ENCODE data around the gene PPP6R3. TPM values are rescaled to one million over a fixed set of nuclear protein-coding genes. Genes with fewer than 3 reads are reported as not detected.
"Not testable (repeated sequence)": the region's sequence is repeated elsewhere in the genome, so short reads cannot be mapped to it uniquely, and the experiment has no call there.

The PPP6R3 gene
- total RNA-seq, 2 donors from 2014 or later = 118 to 146 TPM

DNA sequence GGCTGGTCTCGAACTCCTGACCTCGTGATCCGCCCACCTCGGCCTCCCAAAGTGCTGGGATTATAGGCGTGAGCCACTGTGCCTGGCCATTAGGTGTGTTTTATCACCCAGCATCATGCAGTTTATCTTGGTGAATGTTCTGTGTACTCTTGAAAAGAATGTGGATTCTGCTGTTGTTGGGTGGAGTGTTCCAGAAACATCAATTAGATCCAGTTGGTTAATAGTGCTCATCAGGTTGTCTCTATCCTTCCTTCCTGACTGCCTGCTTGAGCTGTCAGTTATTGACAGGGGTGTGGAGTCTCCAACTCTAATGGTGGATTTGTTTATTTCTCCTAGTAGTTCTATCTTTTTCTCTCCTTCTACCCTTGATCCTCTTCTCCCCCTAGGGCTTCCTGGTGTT is 30.2 kb upstream of the PPP6R3 start:
- TF ChIP-seq, protein P1, sequence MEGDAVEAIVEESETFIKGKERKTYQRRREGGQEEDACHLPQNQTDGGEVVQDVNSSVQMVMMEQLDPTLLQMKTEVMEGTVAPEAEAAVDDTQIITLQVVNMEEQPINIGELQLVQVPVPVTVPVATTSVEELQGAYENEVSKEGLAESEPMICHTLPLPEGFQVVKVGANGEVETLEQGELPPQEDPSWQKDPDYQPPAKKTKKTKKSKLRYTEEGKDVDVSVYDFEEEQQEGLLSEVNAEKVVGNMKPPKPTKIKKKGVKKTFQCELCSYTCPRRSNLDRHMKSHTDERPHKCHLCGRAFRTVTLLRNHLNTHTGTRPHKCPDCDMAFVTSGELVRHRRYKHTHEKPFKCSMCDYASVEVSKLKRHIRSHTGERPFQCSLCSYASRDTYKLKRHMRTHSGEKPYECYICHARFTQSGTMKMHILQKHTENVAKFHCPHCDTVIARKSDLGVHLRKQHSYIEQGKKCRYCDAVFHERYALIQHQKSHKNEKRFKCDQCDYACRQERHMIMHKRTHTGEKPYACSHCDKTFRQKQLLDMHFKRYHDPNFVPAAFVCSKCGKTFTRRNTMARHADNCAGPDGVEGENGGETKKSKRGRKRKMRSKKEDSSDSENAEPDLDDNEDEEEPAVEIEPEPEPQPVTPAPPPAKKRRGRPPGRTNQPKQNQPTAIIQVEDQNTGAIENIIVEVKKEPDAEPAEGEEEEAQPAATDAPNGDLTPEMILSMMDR (IDR thresholded peaks at IDR 0.05) = no peak
- TF ChIP-seq POLR2A (IDR thresholded peaks at IDR 0.05) (no peak), POLR2AphosphoS5 (IDR thresholded peaks at IDR 0.05) (no peak)
- intact Hi-C loops (cut with DNase I) = no loop called here
- Histone ChIP-seq H3K9me3 (no peaks in the 10 kb centered on the region), H3K36me3 (no peaks in the 10 kb centered on the region), H3K27me3 (replicated peaks; ENCODE audit: insufficient read depth) (no peaks in the 10 kb centered on the region), H3K4me3 (no peak overlapping the region), H3K27ac (no peak overlapping the region), H3K4me1 (replicated peaks) (no peaks in the 10 kb centered on the region)
- no peak for DNase-seq (ENCODE audit: low spot score)
- 92% methylated on average over 5 of the region's 5 CpGs for WGBS

DNA sequence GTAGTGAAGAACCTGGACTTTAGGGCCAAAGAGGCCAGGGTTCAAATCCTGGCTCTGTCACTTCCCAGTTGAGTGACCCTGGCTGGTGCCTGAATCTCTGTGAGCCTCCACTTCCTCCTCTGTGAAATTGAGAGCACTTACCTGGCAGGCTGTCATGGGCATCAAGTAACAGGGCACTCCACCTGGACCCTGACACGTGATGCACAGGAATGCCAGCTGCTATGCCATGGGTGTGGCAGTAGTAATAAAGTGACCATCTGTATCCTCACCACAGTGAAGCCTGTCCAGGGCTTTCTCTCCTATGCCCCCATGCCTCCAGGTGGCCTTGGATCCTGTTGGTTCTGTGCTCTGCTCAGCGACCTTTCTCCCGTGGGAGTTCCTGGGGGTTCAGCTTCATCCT is 29.8 kb upstream of the PPP6R3 start:
- no peak overlapping the region for H3K27ac ChIP-seq
- TF ChIP-seq, protein P1 (IDR thresholded peaks at IDR 0.05) = no peak
- TF ChIP-seq POLR2AphosphoS5 (IDR thresholded peaks at IDR 0.05) = no peak
- TF ChIP-seq POLR2A (IDR thresholded peaks at IDR 0.05) = no peak
- H3K27me3 ChIP-seq (replicated peaks; ENCODE audit: insufficient read depth) = no peaks in the 10 kb centered on the region
- H3K4me1 ChIP-seq (replicated peaks) = no peaks in the 10 kb centered on the region
- H3K36me3 ChIP-seq = no peaks in the 10 kb centered on the region
- WGBS = 76% methylated on average over 3 of the region's 3 CpGs
- no peak overlapping the region for H3K4me3 ChIP-seq
- H3K9me3 ChIP-seq = no peaks in the 10 kb centered on the region
- intact Hi-C loops (cut with DNase I) = no loop called here
- DNase-seq (ENCODE audit: low spot score) = no peak

DNA sequence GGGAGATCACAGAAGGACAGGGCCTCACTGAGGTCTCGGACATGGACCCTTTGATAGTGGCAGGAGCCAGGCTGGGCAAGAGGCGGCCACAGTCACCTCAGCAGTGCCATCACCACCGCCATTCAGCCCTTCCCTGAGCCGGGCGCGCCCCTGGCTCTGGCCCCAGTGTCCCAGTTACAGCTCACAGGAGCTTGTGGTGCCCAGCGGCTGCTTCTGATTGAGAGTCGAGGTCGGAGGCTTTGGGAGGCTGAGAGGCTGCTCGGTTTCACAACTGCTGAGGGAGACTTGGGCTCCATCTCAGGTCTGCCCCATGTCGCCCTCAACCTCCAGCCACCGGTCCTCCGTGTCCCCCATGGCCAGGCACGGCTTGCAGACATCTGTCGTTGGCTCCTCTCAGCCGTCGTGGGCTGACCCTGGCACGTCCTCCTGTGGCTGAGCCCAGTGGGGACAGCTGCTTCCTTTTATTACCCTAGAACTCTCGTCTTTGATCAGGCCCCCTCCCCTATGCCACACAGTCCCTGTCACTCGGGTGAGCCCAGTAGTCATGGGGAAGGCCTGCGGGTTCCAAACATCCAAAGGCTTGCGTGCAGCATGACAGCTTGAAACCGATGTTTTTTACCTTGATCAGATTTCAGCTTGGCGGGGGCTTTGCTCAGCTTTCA is 28.4 kb upstream of the PPP6R3 start:
- Histone ChIP-seq H3K4me3 (no peak overlapping the region), H3K9me3 (no peaks in the 10 kb centered on the region), H3K27ac (no peak overlapping the region), H3K27me3 (replicated peaks; ENCODE audit: insufficient read depth) (no peaks in the 10 kb centered on the region), H3K4me1 (replicated peaks) (no peaks in the 10 kb centered on the region), H3K36me3 (no peaks in the 10 kb centered on the region)
- intact Hi-C loops (cut with DNase I) = no loop called here
- DNase-seq (ENCODE audit: low spot score) = no peak
- WGBS = 90% methylated on average over 24 of the region's 24 CpGs
- TF ChIP-seq, protein P1 (IDR thresholded peaks at IDR 0.05) = no peak
- TF ChIP-seq POLR2AphosphoS5 (IDR thresholded peaks at IDR 0.05) (no peak), POLR2A (IDR thresholded peaks at IDR 0.05) (no peak)

DNA sequence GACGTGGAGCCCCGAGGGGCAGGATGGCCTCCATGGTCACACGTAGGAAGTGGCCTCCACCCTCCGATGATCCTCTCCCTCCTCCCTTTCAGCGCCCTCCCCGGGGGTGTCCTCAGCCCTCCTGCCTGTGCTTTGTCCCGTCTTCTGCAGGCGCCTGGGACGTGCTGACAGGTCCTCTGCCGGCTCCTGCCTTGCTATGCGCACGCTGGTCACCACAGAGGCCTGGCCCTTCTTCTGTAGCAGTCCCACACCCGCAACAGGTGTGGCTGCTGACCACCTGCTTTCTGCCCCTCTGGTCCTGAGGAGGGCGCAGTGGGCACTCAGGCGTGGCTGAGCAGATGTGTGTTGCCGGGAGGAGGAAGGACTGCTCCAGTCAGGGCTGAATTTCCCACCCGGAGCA is 27.7 kb upstream of the PPP6R3 start:
- no peaks in the 10 kb centered on the region for H3K9me3 ChIP-seq
- H3K4me1 ChIP-seq (replicated peaks) = no peaks in the 10 kb centered on the region
- H3K27me3 ChIP-seq (replicated peaks; ENCODE audit: insufficient read depth) = no peaks in the 10 kb centered on the region
- no peak overlapping the region for H3K4me3 ChIP-seq
- no peak for DNase-seq (ENCODE audit: low spot score)
- no peaks in the 10 kb centered on the region for H3K36me3 ChIP-seq
- no peak for TF ChIP-seq POLR2A (IDR thresholded peaks at IDR 0.05)
- no peak for TF ChIP-seq POLR2AphosphoS5 (IDR thresholded peaks at IDR 0.05)
- TF ChIP-seq, protein P1 (IDR thresholded peaks at IDR 0.05) = no peak
- intact Hi-C loops (cut with DNase I) = no loop called here
- no peak overlapping the region for H3K27ac ChIP-seq
- 89% methylated on average over 17 of the region's 17 CpGs for WGBS

DNA sequence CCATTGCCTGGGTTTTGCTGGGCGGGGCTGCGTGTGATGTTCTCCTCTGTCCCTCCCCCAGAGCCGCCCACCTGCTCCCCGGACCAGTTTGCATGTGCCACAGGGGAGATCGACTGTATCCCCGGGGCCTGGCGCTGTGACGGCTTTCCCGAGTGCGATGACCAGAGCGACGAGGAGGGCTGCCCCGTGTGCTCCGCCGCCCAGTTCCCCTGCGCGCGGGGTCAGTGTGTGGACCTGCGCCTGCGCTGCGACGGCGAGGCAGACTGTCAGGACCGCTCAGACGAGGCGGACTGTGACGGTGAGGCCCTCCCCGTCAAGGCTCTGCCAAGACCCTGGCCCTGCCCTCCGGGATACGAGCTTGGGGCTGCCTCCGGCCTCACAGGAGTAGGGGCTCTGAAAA is 27.0 kb upstream of the PPP6R3 start:
- Histone ChIP-seq H3K4me3 (no peak overlapping the region), H3K36me3 (no peaks in the 10 kb centered on the region), H3K4me1 (replicated peaks) (no peaks in the 10 kb centered on the region), H3K27ac (no peak overlapping the region), H3K9me3 (no peaks in the 10 kb centered on the region), H3K27me3 (replicated peaks; ENCODE audit: insufficient read depth) (no peaks in the 10 kb centered on the region)
- DNase-seq (ENCODE audit: low spot score) = no peak
- WGBS = 91% methylated on average over 28 of the region's 31 CpGs
- TF ChIP-seq, protein P1 (IDR thresholded peaks at IDR 0.05) = no peak
- TF ChIP-seq POLR2AphosphoS5 (IDR thresholded peaks at IDR 0.05) (no peak), POLR2A (IDR thresholded peaks at IDR 0.05) (no peak)
- intact Hi-C loops (cut with DNase I) = no loop called here

DNA sequence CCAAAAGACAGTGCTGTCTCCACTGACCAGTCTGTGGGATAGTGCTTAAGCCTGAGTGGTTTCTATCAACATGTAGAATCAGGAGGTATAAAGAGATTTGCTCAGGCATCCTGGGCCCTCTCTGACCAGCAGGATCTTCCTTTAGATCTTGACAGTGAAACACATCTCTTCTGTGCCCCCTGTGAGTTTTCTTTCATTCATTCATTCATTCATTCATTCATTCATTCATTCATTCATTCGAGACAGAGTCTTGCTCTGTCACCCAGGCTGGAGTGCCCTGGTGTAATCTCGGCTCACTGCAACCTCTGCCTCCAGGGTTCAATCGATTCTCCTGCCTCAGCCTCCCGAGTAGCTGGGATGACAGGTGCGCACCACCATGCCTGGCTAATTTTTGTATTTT is 26.4 kb upstream of the PPP6R3 start:
- WGBS = 94% methylated on average over 5 of the region's 5 CpGs
- H3K36me3 ChIP-seq; H3K27me3 ChIP-seq (replicated peaks; ENCODE audit: insufficient read depth); intact Hi-C loops (cut with DNase I); H3K4me1 ChIP-seq (replicated peaks); H3K4me3 ChIP-seq; DNase-seq (ENCODE audit: low spot score); H3K27ac ChIP-seq; H3K9me3 ChIP-seq: not testable (repeated sequence)
